GM12878 (cell line): ENCODE measurements around the gene ZNF22. TPM values are rescaled to one million over a fixed set of nuclear protein-coding genes. Genes with fewer than 3 reads are reported as not detected.

Experiments used
- ATAC-seq: fragments of 200-7000 bp; cut with Tn5 transposase; 3 replicates; pipeline ENCODE4 v1.9.1; 2020; ENCODE audit warnings: mild to moderate bottlenecking, moderate library complexity
- BruUV-seq: library from RNA; stranded (reverse); fragments of 400-500 nt; replicated peaks from 2 replicates; lab custom pipeline; 2021; lab: Mats Ljungman, UMichigan
- CTCF ChIA-PET: fragments of 300-600 bp; sonication (Branson Sonifier 250); formaldehyde crosslinking; extraction: SDS; loops from one replicate; lab custom pipeline; 2021; ENCODE audit warnings: inconsistent platforms; lab: Yijun Ruan, JAX
- POLR2A ChIA-PET: fragments of 350-600 bp; formaldehyde crosslinking; extraction: SDS; loops from one replicate; lab custom pipeline; 2021; ENCODE audit warnings: inconsistent platforms; lab: Charles Lee
- RAD21 ChIA-PET: fragments of 300-600 bp; sonication (Branson Sonifier 250); formaldehyde crosslinking; loops from one replicate; lab custom pipeline; 2023; ENCODE audit warnings: antibody characterized with exemption; ENCODE audit not compliant: unreplicated experiment; lab: Charles Lee
- SMC1A ChIA-PET: fragments of 300-600 bp; sonication (Branson Sonifier 250); formaldehyde crosslinking; loops from one replicate; lab custom pipeline; 2023; ENCODE audit not compliant: unreplicated experiment, uncharacterized antibody; lab: Charles Lee
- DNase-seq: peaks from one replicate; pipeline ENCODE4 v3.0.0-alpha.2; 2011; ENCODE audit warnings: low read depth, low spot score
- FAIRE-seq: peaks from 3 replicates; lab custom pipeline; 2011; peaks lifted over from hg19 to GRCh38; lab: Jason Lieb, UNC
- H2AFZ ChIP-seq: 2 replicates; pipeline ENCODE4 v1.6.0; 2011; ENCODE audit warnings: low read depth, low read length, control low read depth; ENCODE audit not compliant: control insufficient read depth
- H3K27ac ChIP-seq: 2 replicates; pipeline ENCODE4 v1.5.1; 2011; ENCODE audit warnings: control low read depth; ENCODE audit not compliant: control insufficient read depth, insufficient read depth
- H3K27me3 ChIP-seq, 2 experiments: replicated peaks in 1 of 2; 2 replicates each; pipeline versions ENCODE4 v1.6.0 to v1.6.1; 2011; ENCODE audit warnings: low read length in 1 of 2; ENCODE audit not compliant: control insufficient read depth in 2 of 2, insufficient read depth in 2 of 2
- H3K36me3 ChIP-seq, 2 experiments: 2 replicates each; pipeline ENCODE4 v1.5.1; 2011; ENCODE audit warnings: low read length in 1 of 2; ENCODE audit not compliant: control insufficient read depth in 2 of 2, insufficient read depth in 2 of 2
- H3K4me1 ChIP-seq: 2 replicates; pipeline ENCODE4 v1.6.1; 2011; ENCODE audit warnings: mild to moderate bottlenecking, low read length, moderate library complexity, mixed read lengths; ENCODE audit not compliant: control insufficient read depth, insufficient read depth
- H3K4me2 ChIP-seq: 2 replicates; pipeline ENCODE4 v1.6.0; 2011; ENCODE audit warnings: control low read depth; ENCODE audit not compliant: control insufficient read depth, insufficient read depth
- H3K4me3 ChIP-seq: fragments of 200-600 bp; sonication (generic); 2 replicates; pipeline ENCODE4 v1.5.1; 2016
- H3K79me2 ChIP-seq: 2 replicates; pipeline ENCODE4 v1.6.0; 2011; ENCODE audit warnings: low read length; ENCODE audit not compliant: control insufficient read depth, insufficient read depth
- H3K9ac ChIP-seq: 2 replicates; pipeline ENCODE4 v1.8.0; 2011; ENCODE audit warnings: low read length, control low read depth, mixed read lengths; ENCODE audit not compliant: control insufficient read depth, insufficient read depth
- H3K9me3 ChIP-seq: replicated peaks from 3 replicates; pipeline ENCODE4 v1.5.1; 2011; ENCODE audit warnings: mild to moderate bottlenecking, low read length; ENCODE audit not compliant: control insufficient read depth, insufficient read depth
- H4K20me1 ChIP-seq: 2 replicates; pipeline ENCODE4 v1.6.0; 2011; ENCODE audit not compliant: control insufficient read depth, insufficient read depth
- CBX5 ChIP-seq: sonication (generic); IDR thresholded peaks from 2 replicates; pipeline ENCODE4 v1.6.1; 2016; ENCODE audit warnings: low read depth, moderate library complexity, mild to moderate bottlenecking, inconsistent platforms
- CHD2 ChIP-seq: IDR thresholded peaks from 2 replicates; pipeline ENCODE4 v1.6.1; 2011; ENCODE audit warnings: low read depth, low read length, improper control_type of control experiment, borderline replicate concordance
- EED ChIP-seq: sonication (generic); IDR thresholded peaks from 2 replicates; pipeline ENCODE4 v1.6.1; 2016; ENCODE audit warnings: antibody characterized with exemption, low read depth
- EZH2 ChIP-seq: IDR thresholded peaks from 2 replicates; pipeline ENCODE4 v1.6.1; 2012; ENCODE audit warnings: low read depth, mild to moderate bottlenecking, control low read depth, inconsistent platforms, low read length, borderline replicate concordance; ENCODE audit not compliant: control insufficient read depth
- FOXM1 ChIP-seq: IDR thresholded peaks from 2 replicates; pipeline ENCODE4 v1.6.1; 2012; ENCODE audit warnings: low read depth, mild to moderate bottlenecking, inconsistent platforms, low read length, moderate library complexity
- KDM1A ChIP-seq: fragments of 200-600 bp; sonication (generic); IDR thresholded peaks from 2 replicates; pipeline ENCODE4 v1.6.1; 2016; ENCODE audit warnings: borderline replicate concordance
- LARP7 ChIP-seq: fragments of 450-650 bp; IDR thresholded peaks from 2 replicates; pipeline ENCODE4 v1.6.1; 2017; ENCODE audit warnings: mild to moderate bottlenecking
- PAX5 ChIP-seq: IDR thresholded peaks from 2 replicates; pipeline ENCODE4 v1.6.1; 2011; ENCODE audit warnings: low read depth, low read length, borderline replicate concordance
- POLR2AphosphoS5 ChIP-seq: IDR thresholded peaks from 2 replicates; pipeline ENCODE4 v1.6.1; 2011; ENCODE audit warnings: mild to moderate bottlenecking, low read length, inconsistent platforms
- RELA ChIP-seq: fragments of 450-650 bp; IDR thresholded peaks from 2 replicates; pipeline ENCODE4 v1.8.0; 2014; ENCODE audit warnings: borderline replicate concordance; ENCODE audit not compliant: partially characterized antibody
- SMC3 ChIP-seq: IDR thresholded peaks from 2 replicates; pipeline ENCODE4 v1.6.1; 2011; ENCODE audit warnings: low read length, improper control_type of control experiment, borderline replicate concordance
- SPI1 ChIP-seq: IDR thresholded peaks from 2 replicates; pipeline ENCODE4 v1.6.1; 2011; ENCODE audit warnings: low read depth, mild to moderate bottlenecking, low read length, moderate library complexity, borderline replicate concordance; ENCODE audit not compliant: insufficient read depth
- SRF ChIP-seq, 2 experiments: IDR thresholded peaks; 2 replicates each; pipeline ENCODE4 v1.6.1; 2011; ENCODE audit warnings: low read depth in 2 of 2, low read length in 2 of 2, mild to moderate bottlenecking in 1 of 2, moderate library complexity in 1 of 2
- WGBS: methylation state at CpG from one replicate; pipeline ENCODE4 v1.1.6; 2016; ENCODE audit warnings: low lambda C conversion rate; ENCODE audit not compliant: insufficient replicate concordance, insufficient coverage; ENCODE audit errors: missing lambda C conversion rate; 5-methylcytosine and 5-hydroxymethylcytosine counted together
- in situ Hi-C: fragments of 300-500 bp; cut with MboI; formaldehyde crosslinking; loops from 9 replicates; pipeline ENCODE4 v1.14.3; 2018; ENCODE audit warnings: mixed read lengths
- intact Hi-C: fragments of 100-400 bp; cut with micrococcal nuclease; formaldehyde crosslinking; loops from one replicate; pipeline ENCODE4 v1.14.2; 2022; ENCODE audit not compliant: unreplicated experiment
- polyA plus RNA-seq, 11 experiments: library from polyadenylated mRNA; depleted of rRNA in 4 of 11; unstranded in 6 of 11; stranded (reverse) in 5 of 11; fragments of >200 nt; fragmentation: Nextera tagmentation in 4 of 11; fragmentation: Illumina TruSeq in 1 of 11; extraction: Ambion mirVana in 4 of 11; extraction: Trizol in 1 of 11; gene quantifications; 1 replicate in 1 of 11; 2 replicates in 10 of 11; pipeline versions ENCODE4 v1.2.1 to v1.2.3, GENCODE V29; 2011 to 2016; ENCODE audit warnings: inconsistent platforms in 2 of 11, missing spikeins in 2 of 11, low read depth in 1 of 11
- total RNA-seq, 4 experiments: library from RNA; depleted of rRNA in 3 of 4; stranded (reverse); fragments of >200 nt in 3 of 4; fragmentation: Illumina TruSeq in 1 of 4; extraction: Trizol in 1 of 4; gene quantifications; 2 replicates each; pipeline versions ENCODE4 v1.2.1 to v1.2.3, GENCODE V29; 2013 to 2021
- TF ChIP-seq, protein P1 (sequence below), 3 experiments: IDR thresholded peaks in 2 of 3; conservative IDR thresholded peaks in 1 of 3; 2 replicates each; pipeline ENCODE4 v1.5.1; 2011; ENCODE audit warnings: low read depth in 3 of 3, low read length in 3 of 3, mild to moderate bottlenecking in 3 of 3, control low read depth in 2 of 3, moderate library complexity in 2 of 3, inconsistent platforms in 1 of 3, mixed read lengths in 1 of 3; ENCODE audit not compliant: control insufficient read depth in 2 of 3, insufficient read depth in 1 of 3; ENCODE audit errors: extremely low read depth in 1 of 3
- TF ChIP-seq, protein P2 (sequence below): fragments of 450-650 bp; IDR thresholded peaks from 2 replicates; pipeline ENCODE4 v1.6.1; 2017; ENCODE audit warnings: mild to moderate bottlenecking, moderate library complexity

ZNF22 gene
- total and polyA plus RNA-seq, 10 of the 15 experiments (the other 5 are each of a cell fraction or from before 2014, with no cell fraction given), result 31.1 to 74.4 (median 43.8) TPM

GRCh38 chr10:44974628-44975430 lies 25.9 kb upstream of the ZNF22 start:
- Histone ChIP-seq H3K4me3 (peak overlapping the region; percentile 67; the same call in 1 of the 2 replicates), H3K9me3 (no peaks in the 10 kb centered on the region), H3K27ac (peak overlapping the region; percentile 80), H4K20me1 (no peaks in the 10 kb centered on the region), H3K4me1 (peaks cover 50% of the 10 kb centered on the region), H3K79me2 (peaks cover 11% of the 10 kb centered on the region), H3K36me3 (peaks cover 0 to 8% of the 10 kb centered on the region in 2 experiments; a peak in 2 of 4 replicates), H3K9ac (peak overlapping the region; percentile 65), H2AFZ (peak overlapping the region; percentile 66), H3K27me3 (no peaks in the 10 kb centered on the region), H3K4me2 (peak overlapping the region; percentile 82)
- peak; percentile 86 for ATAC-seq
- no TSS peak for BruUV-seq
- 1% methylated on average over 43 of the region's 46 CpGs for WGBS
- RAD21 ChIA-PET, result interaction anchor here (1.6 to 7.7 kb wide), 7 partner anchors 10 to 42 kb away, joined by 9 to 124 read pairs (median 36); no protein-coding TSS in a partner anchor
- no peak for DNase-seq
- POLR2A ChIA-PET, result interaction anchor here (1.1 to 7.4 kb wide), 6 partner anchors 9 to 42 kb away, joined by 3 to 110 read pairs (median 9); no protein-coding TSS in a partner anchor
- SMC1A ChIA-PET, result interaction anchor here (0.6 to 2.5 kb wide), 11 partner anchors 9 to 42 kb away, joined by 3 to 36 read pairs (median 17); no protein-coding TSS in a partner anchor
- intact Hi-C loops, result loop anchor here (1.0 to 2.0 kb wide), 3 partner anchors 9 to 43 kb away; partner anchors contain the start of gene RASSF4
- peak; percentile 56 for FAIRE-seq
- CTCF ChIA-PET, result interaction anchor here (0.7 to 10.1 kb wide), 10 partner anchors 8 to 43 kb away, joined by 3 to 181 read pairs (median 14); no protein-coding TSS in a partner anchor
- in situ Hi-C loops, result loop anchor here (5.0 to 25.0 kb wide), 2 partner anchors 43 to 1813 kb away; no protein-coding TSS in a partner anchor
- TF ChIP-seq PAX5 (0 out of 2 replicates have a peak, but pooled peaks have one; percentile 24), KDM1A (no peak), EED (peak; percentile 4; the same call in 1 of the 2 replicates), POLR2AphosphoS5 (no peak), FOXM1 (peak; percentile 60; the same call in 1 of the 2 replicates), SRF (IDR thresholded peaks at IDR 0.05; ENCODE audit: low read depth in 2 of 2, low read length in 2 of 2) (0 out of 4 replicates have a peak, but pooled peaks of 1 of the 2 experiments have one; percentile 58), CBX5 (0 out of 2 replicates have a peak, but pooled peaks have one; percentile 70), RELA (peak; percentile 21), LARP7 (peak; percentile 39; the same call in 1 of the 2 replicates), SPI1 (no peak), CHD2 (0 out of 2 replicates have a peak, but pooled peaks have one; percentile 39), EZH2 (no peak), SMC3 (peak; percentile 89)
- TF ChIP-seq, protein P1, sequence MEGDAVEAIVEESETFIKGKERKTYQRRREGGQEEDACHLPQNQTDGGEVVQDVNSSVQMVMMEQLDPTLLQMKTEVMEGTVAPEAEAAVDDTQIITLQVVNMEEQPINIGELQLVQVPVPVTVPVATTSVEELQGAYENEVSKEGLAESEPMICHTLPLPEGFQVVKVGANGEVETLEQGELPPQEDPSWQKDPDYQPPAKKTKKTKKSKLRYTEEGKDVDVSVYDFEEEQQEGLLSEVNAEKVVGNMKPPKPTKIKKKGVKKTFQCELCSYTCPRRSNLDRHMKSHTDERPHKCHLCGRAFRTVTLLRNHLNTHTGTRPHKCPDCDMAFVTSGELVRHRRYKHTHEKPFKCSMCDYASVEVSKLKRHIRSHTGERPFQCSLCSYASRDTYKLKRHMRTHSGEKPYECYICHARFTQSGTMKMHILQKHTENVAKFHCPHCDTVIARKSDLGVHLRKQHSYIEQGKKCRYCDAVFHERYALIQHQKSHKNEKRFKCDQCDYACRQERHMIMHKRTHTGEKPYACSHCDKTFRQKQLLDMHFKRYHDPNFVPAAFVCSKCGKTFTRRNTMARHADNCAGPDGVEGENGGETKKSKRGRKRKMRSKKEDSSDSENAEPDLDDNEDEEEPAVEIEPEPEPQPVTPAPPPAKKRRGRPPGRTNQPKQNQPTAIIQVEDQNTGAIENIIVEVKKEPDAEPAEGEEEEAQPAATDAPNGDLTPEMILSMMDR (IDR thresholded peaks at IDR 0.05 in 2 of 3, conservative IDR thresholded peaks at IDR 0.05 in 1 of 3; ENCODE audit: control insufficient read depth in 2 of 3, extremely low read depth in 1 of 3, insufficient read depth in 1 of 3, low read depth in 3 of 3, low read length in 3 of 3), result peak; percentile 78 to 95 (median 94); a peak in 5 of 6 replicates
- TF ChIP-seq, protein P2, sequence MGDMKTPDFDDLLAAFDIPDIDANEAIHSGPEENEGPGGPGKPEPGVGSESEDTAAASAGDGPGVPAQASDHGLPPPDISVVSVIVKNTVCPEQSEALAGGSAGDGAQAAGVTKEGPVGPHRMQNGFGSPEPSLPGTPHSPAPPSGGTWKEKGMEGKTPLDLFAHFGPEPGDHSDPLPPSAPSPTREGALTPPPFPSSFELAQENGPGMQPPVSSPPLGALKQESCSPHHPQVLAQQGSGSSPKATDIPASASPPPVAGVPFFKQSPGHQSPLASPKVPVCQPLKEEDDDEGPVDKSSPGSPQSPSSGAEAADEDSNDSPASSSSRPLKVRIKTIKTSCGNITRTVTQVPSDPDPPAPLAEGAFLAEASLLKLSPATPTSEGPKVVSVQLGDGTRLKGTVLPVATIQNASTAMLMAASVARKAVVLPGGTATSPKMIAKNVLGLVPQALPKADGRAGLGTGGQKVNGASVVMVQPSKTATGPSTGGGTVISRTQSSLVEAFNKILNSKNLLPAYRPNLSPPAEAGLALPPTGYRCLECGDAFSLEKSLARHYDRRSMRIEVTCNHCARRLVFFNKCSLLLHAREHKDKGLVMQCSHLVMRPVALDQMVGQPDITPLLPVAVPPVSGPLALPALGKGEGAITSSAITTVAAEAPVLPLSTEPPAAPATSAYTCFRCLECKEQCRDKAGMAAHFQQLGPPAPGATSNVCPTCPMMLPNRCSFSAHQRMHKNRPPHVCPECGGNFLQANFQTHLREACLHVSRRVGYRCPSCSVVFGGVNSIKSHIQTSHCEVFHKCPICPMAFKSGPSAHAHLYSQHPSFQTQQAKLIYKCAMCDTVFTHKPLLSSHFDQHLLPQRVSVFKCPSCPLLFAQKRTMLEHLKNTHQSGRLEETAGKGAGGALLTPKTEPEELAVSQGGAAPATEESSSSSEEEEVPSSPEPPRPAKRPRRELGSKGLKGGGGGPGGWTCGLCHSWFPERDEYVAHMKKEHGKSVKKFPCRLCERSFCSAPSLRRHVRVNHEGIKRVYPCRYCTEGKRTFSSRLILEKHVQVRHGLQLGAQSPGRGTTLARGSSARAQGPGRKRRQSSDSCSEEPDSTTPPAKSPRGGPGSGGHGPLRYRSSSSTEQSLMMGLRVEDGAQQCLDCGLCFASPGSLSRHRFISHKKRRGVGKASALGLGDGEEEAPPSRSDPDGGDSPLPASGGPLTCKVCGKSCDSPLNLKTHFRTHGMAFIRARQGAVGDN, result peak; percentile 86
